Uterus (tissue), 4 donors: Measurements from ENCODE around the gene KIRREL3. TPM values are rescaled to one million over a fixed set of nuclear protein-coding genes. Genes with fewer than 3 reads are reported as not detected.

Experiments used
- DNase-seq, 2 donors: peaks; one replicate each; pipeline ENCODE4 v3.0.0-alpha.2; 2019 to 2020
- H3K27ac ChIP-seq, 2 donors: fragments of 200-600 bp; sonication (generic); 1 replicate in 1 of 2; 2 replicates in 1 of 2; pipeline ENCODE4 v1.5.1; 2016 to 2018
- H3K27me3 ChIP-seq, 2 donors: fragments of 200-600 bp; sonication (generic); one replicate each; pipeline ENCODE4 v1.5.1; 2018 to 2019; ENCODE audit warnings: control low read depth in 1 of 2
- H3K36me3 ChIP-seq, 2 donors: fragments of 200-600 bp; sonication (generic); one replicate each; pipeline ENCODE4 v1.5.1; 2019; ENCODE audit warnings: control low read depth in 1 of 2
- H3K4me1 ChIP-seq, 2 donors: fragments of 200-600 bp; sonication (generic); one replicate each; pipeline ENCODE4 v1.5.1; 2018 to 2019; ENCODE audit warnings: control low read depth in 1 of 2
- H3K4me3 ChIP-seq, 2 donors: fragments of 200-600 bp; sonication (generic); 1 replicate in 1 of 2; 2 replicates in 1 of 2; pipeline ENCODE4 v1.5.1; 2018 to 2019; ENCODE audit warnings: mild to moderate bottlenecking in 1 of 2
- H3K9me3 ChIP-seq, 2 donors: fragments of 200-600 bp; sonication (generic); one replicate each; pipeline ENCODE4 v1.5.1; 2019; ENCODE audit warnings: control low read depth in 1 of 2
- CTCF ChIP-seq, 4 experiments: fragments of 200-600 bp in 2 of 4; fragments of 450-650 bp in 2 of 4; sonication (generic) in 2 of 4; IDR thresholded peaks; one replicate each; pipeline ENCODE4 v1.5.1; 2016 to 2019; ENCODE audit warnings: antibody characterized with exemption in 4 of 4, mild to moderate bottlenecking in 2 of 4, moderate library complexity in 1 of 4
- POLR2A ChIP-seq, 2 donors: fragments of 450-650 bp; IDR thresholded peaks; one replicate each; pipeline ENCODE4 v1.6.1; 2016; ENCODE audit warnings: antibody characterized with exemption in 2 of 2, mild to moderate bottlenecking in 1 of 2, moderate library complexity in 1 of 2
- intact Hi-C: fragments of 100-400 bp; cut with DNase I; formaldehyde crosslinking; loops from one replicate; pipeline ENCODE4 v1.15.1; 2023; ENCODE audit warnings: low total_unique reads
- total RNA-seq, 4 donors: library from RNA; depleted of rRNA in 3 of 4; stranded (reverse); fragments of >200 nt in 3 of 4; gene quantifications; one replicate each; pipeline versions ENCODE4 v1.1.0 to v1.2.4, GENCODE V29; 2014 to 2023
- donor health status: DM: yes; HTN: yes; CAD: no.

The KIRREL3 gene
- total RNA-seq, 4 donors from 2014 or later = 10.0 TPM; not detected in 3

GRCh38 chr11:126713806-126714205 is 286.8 kb downstream of the KIRREL3 start:
- TF ChIP-seq CTCF (IDR thresholded peaks at IDR 0.05) (no peak), POLR2A (IDR thresholded peaks at IDR 0.05) (no peak)
- no peaks in the 10 kb centered on the region for H3K4me1 ChIP-seq
- H3K36me3 ChIP-seq = no peaks in the 10 kb centered on the region
- no peak overlapping the region for H3K4me3 ChIP-seq
- no peaks in the 10 kb centered on the region for H3K27me3 ChIP-seq
- no peaks in the 10 kb centered on the region for H3K9me3 ChIP-seq
- intact Hi-C loops = no loop called here
- H3K27ac ChIP-seq = no peak overlapping the region
- DNase-seq = no peak

GRCh38 chr11:126711977-126712625 is 288.5 kb downstream of the KIRREL3 start:
- no peaks in the 10 kb centered on the region for H3K36me3 ChIP-seq
- H3K27me3 ChIP-seq = no peaks in the 10 kb centered on the region
- TF ChIP-seq POLR2A (IDR thresholded peaks at IDR 0.05) = no peak
- TF ChIP-seq CTCF (IDR thresholded peaks at IDR 0.05) = no peak
- intact Hi-C loops = no loop called here
- no peak overlapping the region for H3K27ac ChIP-seq
- no peaks in the 10 kb centered on the region for H3K9me3 ChIP-seq
- no peaks in the 10 kb centered on the region for H3K4me1 ChIP-seq
- no peak overlapping the region for H3K4me3 ChIP-seq
- no peak for DNase-seq

GRCh38 chr11:126710804-126711399 is 289.7 kb downstream of the KIRREL3 start:
- no peaks in the 10 kb centered on the region for H3K27me3 ChIP-seq
- no peak for DNase-seq
- TF ChIP-seq POLR2A (IDR thresholded peaks at IDR 0.05) (no peak), CTCF (IDR thresholded peaks at IDR 0.05) (no peak)

DNA sequence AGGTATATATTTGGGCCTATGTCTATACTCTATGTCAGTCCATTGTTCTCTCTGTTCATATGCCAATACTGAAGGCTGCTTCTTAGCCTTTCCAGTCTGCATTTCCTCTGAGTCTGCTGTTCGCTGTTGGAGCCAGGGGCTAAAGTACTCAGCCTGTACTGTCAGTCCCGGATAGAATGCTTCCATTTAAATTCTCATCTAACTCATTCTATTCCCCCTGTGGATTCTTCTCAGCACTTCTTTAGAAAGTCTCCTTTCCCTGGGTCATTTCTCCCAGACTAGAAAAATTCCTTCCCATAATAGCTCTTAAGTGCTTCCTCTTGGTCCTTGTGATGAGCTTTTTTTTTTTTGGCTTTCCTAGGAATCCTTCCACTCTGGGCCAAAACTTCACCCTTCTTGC is 293.1 kb downstream of the KIRREL3 start:
- intact Hi-C loops = no loop called here
- no peaks in the 10 kb centered on the region for H3K27me3 ChIP-seq
- H3K27ac ChIP-seq = no peak overlapping the region
- DNase-seq = no peak
- TF ChIP-seq POLR2A (IDR thresholded peaks at IDR 0.05) (no peak), CTCF (IDR thresholded peaks at IDR 0.05) (no peak)
- H3K9me3 ChIP-seq = no peaks in the 10 kb centered on the region
- no peak overlapping the region for H3K4me3 ChIP-seq
- no peaks in the 10 kb centered on the region for H3K36me3 ChIP-seq
- H3K4me1 ChIP-seq = no peaks in the 10 kb centered on the region

More at GRCh38 chr11:126710804-126711399, 289.7 kb downstream of the KIRREL3 start:
- H3K9me3 ChIP-seq = no peaks in the 10 kb centered on the region
- H3K4me1 ChIP-seq = no peaks in the 10 kb centered on the region
- no peak overlapping the region for H3K4me3 ChIP-seq
- intact Hi-C loops = no loop called here
- H3K27ac ChIP-seq = no peak overlapping the region
- H3K36me3 ChIP-seq = no peaks in the 10 kb centered on the region

- Histone ChIP-seq H3K27ac (no peak overlapping the region), H3K36me3 (no peaks in the 10 kb centered on the region), H3K27me3 (no peaks in the 10 kb centered on the region), H3K4me1 (no peaks in the 10 kb centered on the region), H3K9me3 (no peaks in the 10 kb centered on the region), H3K4me3 (no peak overlapping the region)
- TF ChIP-seq CTCF (IDR thresholded peaks at IDR 0.05) = no peak
- no peak for TF ChIP-seq POLR2A (IDR thresholded peaks at IDR 0.05)
- intact Hi-C loops = no loop called here
- DNase-seq = no peak
Observed at GRCh38 chr11:126704096-126704495, 296.5 kb downstream of the KIRREL3 start.
